Activated naive CD8-positive, alpha-beta T cell treated with anti-CD3 and anti-CD28 coated beads, Interleukin-2, amount 10 ng/mL, durations not matched to agents 7 days and 5 days (primary cell): ENCODE measurements around the gene WDR88. TPM values are rescaled to one million over a fixed set of nuclear protein-coding genes. Genes with fewer than 3 reads are reported as not detected.

ENCODE experiments used
- ATAC-seq: fragments of 150-1000 bp; cut with Tn5 transposase; one replicate; pipeline ENCODE4 v1.10.0; 2021; ENCODE audit warnings: low read depth, moderate library complexity
- POLR2A ChIA-PET: fragments of 350-600 bp; sonication (Branson Sonifier 250); formaldehyde crosslinking; loops from one replicate; lab custom pipeline; 2021; ENCODE audit warnings: antibody characterized with exemption; lab: Charles Lee
- DNase-seq: peaks from one replicate; pipeline ENCODE4 v3.0.0; 2021
- H3K27ac Mint-ChIP-seq: one replicate; pipeline ENCODE4 v1.8.0; 2022; ENCODE audit warnings: mild to moderate bottlenecking, mixed read lengths
- H3K27me3 Mint-ChIP-seq: one replicate; pipeline ENCODE4 v1.8.0; 2022; ENCODE audit warnings: mild to moderate bottlenecking, moderate library complexity, mixed read lengths
- H3K36me3 Mint-ChIP-seq: one replicate; pipeline ENCODE4 v1.8.0; 2021; ENCODE audit warnings: mild to moderate bottlenecking, mixed read lengths
- H3K4me1 Mint-ChIP-seq: one replicate; pipeline ENCODE4 v1.8.0; 2021; ENCODE audit warnings: mixed read lengths
- H3K4me3 Mint-ChIP-seq: one replicate; pipeline ENCODE4 v1.8.0; 2022; ENCODE audit warnings: mild to moderate bottlenecking, moderate library complexity, mixed read lengths
- H3K9me3 Mint-ChIP-seq: one replicate; pipeline ENCODE4 v1.8.0; 2021; ENCODE audit warnings: mixed read lengths
- total RNA-seq, 2 experiments: library from RNA; stranded (reverse); gene quantifications; one replicate each; pipeline ENCODE4 v1.2.3, GENCODE V29; 2021

The WDR88 gene
- total RNA-seq, 2 experiments from 2014 or later, result not detected

DNA sequence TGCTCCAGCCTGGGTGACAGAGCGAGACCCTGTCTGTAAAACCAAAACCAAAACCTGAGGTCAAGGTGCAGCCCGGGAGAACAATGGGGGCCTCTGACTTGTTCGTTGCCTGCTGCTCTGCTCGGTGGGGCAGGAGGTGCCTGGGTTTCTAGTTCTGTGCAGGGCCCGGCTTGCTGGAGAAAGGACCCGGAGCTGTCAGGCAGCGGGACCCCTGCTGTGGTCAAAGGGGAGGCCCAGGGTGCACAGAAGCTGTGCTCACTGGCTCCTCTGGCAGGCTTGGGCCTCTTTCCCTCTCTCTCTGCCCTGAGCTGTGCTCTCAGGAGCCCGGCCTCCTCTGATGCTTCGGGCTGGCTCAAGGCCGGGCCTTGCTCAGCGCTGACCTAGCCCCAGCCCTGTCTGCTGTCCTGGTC, 65.7 kb downstream of the WDR88 start:
- no peak overlapping the region for H3K27ac Mint-ChIP-seq
- POLR2A ChIA-PET, result no interaction called here

DNA sequence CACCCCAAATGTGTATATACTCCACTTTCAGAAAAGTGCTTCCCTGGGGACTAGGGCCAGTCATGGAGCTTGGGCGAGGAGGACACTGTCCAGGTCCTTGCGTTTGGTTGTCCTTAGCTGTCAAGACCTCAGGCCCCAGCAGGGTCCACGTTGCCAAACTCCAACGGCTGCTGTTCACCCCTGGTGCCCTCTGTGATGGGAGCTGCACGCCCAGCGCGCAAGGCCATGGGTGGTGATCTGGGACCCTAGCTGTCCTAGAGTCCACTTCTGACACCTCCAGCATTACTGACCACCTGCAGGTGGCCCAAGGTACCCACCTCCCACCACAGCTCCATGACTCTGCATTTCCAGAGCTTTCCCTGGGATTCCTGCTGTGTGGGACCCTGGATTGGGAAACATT, 66.3 kb downstream of the WDR88 start:
- Mint-ChIP-seq H3K36me3 (no peaks in the 10 kb centered on the region), H3K27ac (no peak overlapping the region), H3K4me1 (no peaks in the 10 kb centered on the region), H3K4me3 (no peak overlapping the region), H3K27me3 (peaks cover 26% of the 10 kb centered on the region), H3K9me3 (no peaks in the 10 kb centered on the region)
- POLR2A ChIA-PET, result interaction anchor here (0.7 kb wide), 1 partner anchor 14 kb away, joined by 3 read pairs; no protein-coding TSS in a partner anchor
- DNase-seq (no peak), ATAC-seq (no peak)

More for the DNA sequence above, 65.7 kb downstream of the WDR88 start:
- no peaks in the 10 kb centered on the region for H3K9me3 Mint-ChIP-seq
- DNase-seq (no peak), ATAC-seq (no peak)
- H3K4me1 Mint-ChIP-seq, result no peaks in the 10 kb centered on the region
- peaks cover 32% of the 10 kb centered on the region for H3K27me3 Mint-ChIP-seq
- H3K36me3 Mint-ChIP-seq, result no peaks in the 10 kb centered on the region
- no peak overlapping the region for H3K4me3 Mint-ChIP-seq

DNA sequence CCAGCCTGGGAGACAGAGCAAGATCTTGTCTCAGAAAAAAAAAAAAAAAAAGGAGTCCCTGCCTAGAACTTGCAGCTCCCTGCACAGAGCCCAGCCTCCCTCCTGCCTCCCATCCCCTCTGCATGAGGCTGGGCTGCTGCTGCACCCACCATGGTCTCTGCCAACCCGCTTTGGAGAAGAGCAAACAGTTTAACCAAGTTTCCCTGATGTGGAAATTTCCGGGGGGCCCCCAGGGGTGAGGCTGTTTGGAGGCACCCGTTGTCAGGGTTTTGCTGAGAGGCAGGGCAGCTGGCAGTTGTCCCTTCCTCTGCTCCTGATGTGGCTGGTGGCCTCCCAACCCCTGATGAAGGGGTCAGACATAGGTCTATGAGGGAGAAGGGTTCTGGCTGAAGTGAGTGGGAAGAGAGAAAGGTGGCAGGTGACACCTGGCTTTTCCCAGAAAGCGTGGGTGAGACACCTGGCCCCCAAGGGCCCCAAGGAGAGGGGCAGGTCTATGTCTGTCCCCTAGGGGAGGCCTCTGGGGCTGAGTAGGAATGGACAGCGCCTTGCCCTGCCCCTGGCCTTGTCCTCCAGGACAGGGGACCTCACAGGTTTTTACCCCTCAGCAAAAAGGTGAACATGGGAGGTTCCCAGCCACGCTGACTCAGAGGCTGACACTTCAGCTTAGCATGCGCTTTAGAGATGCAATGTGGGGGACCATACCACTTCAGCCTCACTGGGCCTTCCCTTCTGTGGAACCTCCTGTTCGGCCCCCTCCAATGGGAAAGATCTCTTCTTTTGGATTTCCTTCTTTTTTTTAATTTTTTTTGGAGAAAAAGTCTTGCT, 67.7 kb downstream of the WDR88 start:
- H3K9me3 Mint-ChIP-seq, result no peaks in the 10 kb centered on the region
- no peaks in the 10 kb centered on the region for H3K4me1 Mint-ChIP-seq
- H3K27me3 Mint-ChIP-seq, result peaks cover 19% of the 10 kb centered on the region
- H3K27ac Mint-ChIP-seq, result no peak overlapping the region
- POLR2A ChIA-PET, result no interaction called here
- DNase-seq (no peak), ATAC-seq (no peak)
- no peaks in the 10 kb centered on the region for H3K36me3 Mint-ChIP-seq
- H3K4me3 Mint-ChIP-seq, result no peak overlapping the region

DNA sequence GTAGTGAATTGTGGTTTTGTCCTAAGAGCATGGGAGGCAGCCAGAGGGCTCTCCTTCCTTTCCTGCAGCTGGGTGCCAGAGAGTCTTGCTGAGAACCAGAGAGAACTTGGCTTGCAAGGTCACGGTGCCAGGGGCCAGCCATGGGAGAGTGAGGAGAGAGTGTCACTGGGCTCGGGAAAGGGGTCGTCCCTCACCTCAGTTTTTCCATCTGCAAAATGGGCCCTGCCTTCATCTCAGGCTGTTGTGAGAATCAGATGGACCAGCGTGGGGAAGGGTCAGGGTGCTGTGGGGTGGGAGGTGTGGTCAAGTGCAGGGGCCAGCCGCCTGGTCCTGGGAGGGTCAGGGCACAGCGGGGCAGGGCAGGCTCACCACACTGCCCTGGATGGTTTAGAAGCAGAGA, 69.6 kb downstream of the WDR88 start:
- Mint-ChIP-seq H3K27ac (no peak overlapping the region), H3K4me1 (no peaks in the 10 kb centered on the region), H3K9me3 (no peaks in the 10 kb centered on the region), H3K27me3 (peaks cover 6% of the 10 kb centered on the region), H3K36me3 (no peaks in the 10 kb centered on the region), H3K4me3 (no peak overlapping the region)
- POLR2A ChIA-PET, result no interaction called here
- ATAC-seq, result no peak
- DNase-seq, result no peak

DNA sequence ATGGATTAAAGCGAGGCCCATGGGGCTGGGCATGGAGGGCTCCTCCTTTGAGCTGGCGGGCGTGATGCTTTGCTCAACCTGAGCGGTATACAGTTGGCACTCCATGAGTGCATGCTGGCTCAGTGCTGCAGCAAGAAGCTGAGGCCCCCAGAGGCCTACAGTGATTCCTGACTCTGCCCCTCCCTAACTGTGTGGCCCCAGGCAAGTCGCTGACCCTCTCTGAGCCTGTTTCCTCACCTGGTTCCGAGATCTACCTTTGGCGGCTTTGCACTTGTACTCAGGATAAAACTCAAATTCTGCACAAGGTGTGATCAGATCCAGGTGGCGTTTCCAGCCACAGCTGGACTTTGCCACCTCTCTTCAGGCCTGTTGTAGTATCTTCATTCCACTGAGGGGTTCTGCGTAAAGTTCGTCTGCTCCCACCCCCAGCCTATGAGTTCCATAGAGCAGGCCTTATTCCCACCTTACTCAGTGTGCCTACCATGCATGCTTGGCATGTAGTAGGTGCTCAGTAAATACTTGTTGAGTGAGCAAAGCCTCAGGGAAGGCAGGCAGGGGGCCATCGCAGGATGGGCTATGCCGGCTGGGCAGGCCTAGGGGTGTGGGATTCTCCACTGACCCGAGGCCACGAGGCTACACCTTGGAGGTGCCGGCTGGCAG, 70.1 kb downstream of the WDR88 start:
- Mint-ChIP-seq H3K27me3 (peaks cover 1% of the 10 kb centered on the region), H3K9me3 (no peaks in the 10 kb centered on the region)

DNA sequence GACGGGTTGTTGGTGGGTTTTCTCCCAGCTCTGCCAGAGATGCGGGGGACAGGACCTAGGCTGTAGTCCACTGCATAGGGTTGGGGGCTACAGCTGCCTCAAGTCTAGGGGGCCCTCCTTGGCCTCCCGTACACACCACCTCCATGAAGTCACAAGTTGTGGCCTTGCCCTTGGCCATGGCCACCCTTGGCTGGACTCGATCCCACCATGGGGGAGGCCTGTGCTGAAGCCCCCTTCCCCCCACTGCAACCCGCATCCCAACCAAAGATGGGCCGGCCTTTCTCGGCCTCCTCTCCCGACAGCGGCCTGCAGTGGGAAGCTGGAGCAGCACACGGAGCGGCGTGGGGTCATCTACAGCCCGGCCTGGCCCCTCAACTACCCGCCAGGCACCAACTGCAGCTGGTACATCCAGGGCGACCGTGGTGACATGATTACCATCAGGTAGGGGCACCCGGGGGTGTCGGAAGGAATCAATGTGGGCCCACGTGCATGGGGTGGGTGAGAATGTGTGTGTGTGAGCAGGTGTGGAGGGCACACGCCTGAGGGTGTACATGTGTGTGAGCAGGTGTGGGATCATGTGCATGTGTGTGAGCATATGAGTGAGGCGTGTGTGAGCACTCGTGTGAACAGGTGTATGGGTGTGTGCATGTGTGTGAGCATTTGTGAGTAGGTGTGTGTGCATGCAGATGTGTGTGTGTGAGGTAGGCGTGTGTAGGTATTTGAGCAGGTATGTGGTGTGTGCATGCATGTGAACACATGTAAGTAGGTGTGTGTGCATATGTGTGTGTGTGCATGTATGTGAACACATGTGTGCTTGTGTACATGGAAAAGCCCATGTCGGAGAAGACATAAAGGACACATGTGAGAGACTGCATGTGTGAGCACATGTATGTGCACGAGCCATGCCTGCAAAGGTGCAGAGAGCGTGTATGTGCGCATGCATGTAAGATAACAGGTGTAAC, 70.9 kb downstream of the WDR88 start:
- POLR2A ChIA-PET, result no interaction called here
- DNase-seq (no peak), ATAC-seq (no peak)
- H3K4me1 Mint-ChIP-seq, result no peaks in the 10 kb centered on the region
- no peak overlapping the region for H3K27ac Mint-ChIP-seq
- H3K36me3 Mint-ChIP-seq, result no peaks in the 10 kb centered on the region
- no peaks in the 10 kb centered on the region for H3K27me3 Mint-ChIP-seq
- H3K4me3 Mint-ChIP-seq, result no peak overlapping the region
- no peaks in the 10 kb centered on the region for H3K9me3 Mint-ChIP-seq

More for the DNA sequence above, 70.1 kb downstream of the WDR88 start:
- DNase-seq (no peak), ATAC-seq (no peak)
- H3K27ac Mint-ChIP-seq, result no peak overlapping the region
- POLR2A ChIA-PET, result no interaction called here
- H3K4me3 Mint-ChIP-seq, result no peak overlapping the region
- H3K4me1 Mint-ChIP-seq, result no peaks in the 10 kb centered on the region
- no peaks in the 10 kb centered on the region for H3K36me3 Mint-ChIP-seq

DNA sequence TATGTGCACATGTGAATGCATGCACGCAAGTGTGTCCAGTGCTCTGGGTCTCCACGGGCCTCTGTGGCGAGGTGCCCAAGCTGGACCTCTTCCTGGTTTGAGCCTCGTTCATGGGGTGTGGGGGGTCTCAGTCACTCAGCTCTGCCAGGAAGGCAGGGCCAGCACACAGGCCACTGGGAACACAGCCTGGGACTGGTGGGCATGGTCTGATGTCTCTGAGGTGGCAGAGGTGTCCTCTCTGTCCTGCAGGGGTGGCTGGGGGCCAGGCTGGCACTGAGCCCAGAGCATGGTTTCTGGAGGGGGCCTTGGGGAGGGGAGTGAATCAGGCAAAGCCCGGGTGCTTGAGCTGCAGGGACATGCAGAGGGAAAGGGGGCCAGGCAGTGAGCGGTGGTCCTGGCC, 71.6 kb downstream of the WDR88 start:
- ATAC-seq, result no peak
- no peaks in the 10 kb centered on the region for H3K4me1 Mint-ChIP-seq
- POLR2A ChIA-PET, result no interaction called here
- no peak for DNase-seq
- H3K27ac Mint-ChIP-seq, result no peak overlapping the region
- H3K27me3 Mint-ChIP-seq, result no peaks in the 10 kb centered on the region
- no peak overlapping the region for H3K4me3 Mint-ChIP-seq
- no peaks in the 10 kb centered on the region for H3K9me3 Mint-ChIP-seq
- H3K36me3 Mint-ChIP-seq, result no peaks in the 10 kb centered on the region

DNA sequence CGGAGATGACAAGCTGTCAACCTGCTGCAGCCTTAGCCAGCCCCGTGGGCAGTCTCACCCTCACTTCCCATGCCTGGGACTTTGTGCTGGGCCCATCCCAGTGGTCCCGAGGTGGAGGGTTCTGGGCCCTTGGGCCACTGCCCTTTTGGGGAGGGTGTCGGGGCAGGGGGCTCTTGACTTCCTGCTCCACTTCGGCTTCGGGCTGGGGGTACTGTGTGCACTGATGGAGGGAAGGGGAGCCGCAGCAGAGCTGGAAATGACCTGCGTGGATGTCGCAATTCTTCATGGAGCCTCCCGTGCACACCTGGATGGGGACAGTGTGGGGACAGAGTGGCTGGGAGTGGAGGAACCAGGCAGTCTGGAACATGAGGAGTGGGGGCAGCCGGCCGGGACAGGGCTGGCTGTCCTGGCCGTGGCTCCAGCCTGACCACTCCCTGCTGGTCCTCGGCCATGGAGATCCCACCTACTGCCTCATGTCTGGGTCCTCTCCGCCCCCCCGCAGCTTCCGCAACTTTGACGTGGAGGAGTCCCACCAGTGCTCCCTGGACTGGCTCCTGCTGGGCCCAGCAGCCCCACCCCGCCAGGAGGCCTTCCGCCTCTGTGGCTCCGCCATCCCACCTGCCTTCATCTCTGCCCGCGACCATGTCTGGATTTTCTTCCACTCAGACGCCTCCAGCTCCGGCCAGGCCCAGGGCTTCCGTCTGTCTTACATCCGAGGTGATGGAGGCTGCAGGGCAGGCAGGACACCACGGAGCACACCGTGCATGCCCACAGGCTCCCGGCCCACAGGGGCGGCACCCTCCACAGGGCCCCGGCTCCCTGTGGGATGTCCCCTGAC, 72.4 kb downstream of the WDR88 start:
- no peak for ATAC-seq
- Mint-ChIP-seq H3K27me3 (no peaks in the 10 kb centered on the region), H3K4me3 (no peak overlapping the region), H3K4me1 (no peaks in the 10 kb centered on the region), H3K9me3 (no peaks in the 10 kb centered on the region), H3K27ac (no peak overlapping the region), H3K36me3 (no peaks in the 10 kb centered on the region)
- DNase-seq, result no peak
- POLR2A ChIA-PET, result no interaction called here

DNA sequence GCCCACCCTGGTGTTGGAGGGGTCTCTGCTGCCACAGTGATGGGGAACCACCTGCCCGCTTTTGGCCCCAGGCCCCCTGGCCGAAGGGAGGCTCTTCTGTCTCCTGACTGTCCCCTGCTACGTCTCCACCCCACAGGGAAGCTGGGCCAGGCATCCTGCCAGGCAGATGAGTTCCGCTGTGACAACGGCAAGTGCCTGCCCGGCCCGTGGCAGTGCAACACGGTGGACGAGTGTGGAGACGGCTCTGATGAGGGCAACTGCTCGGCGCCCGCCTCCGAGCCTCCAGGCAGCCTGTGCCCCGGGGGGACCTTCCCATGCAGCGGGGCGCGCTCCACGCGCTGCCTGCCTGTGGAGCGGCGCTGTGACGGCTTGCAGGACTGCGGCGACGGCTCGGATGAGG, 73.2 kb downstream of the WDR88 start:
- POLR2A ChIA-PET, result no interaction called here
- DNase-seq (no peak), ATAC-seq (no peak)
- Mint-ChIP-seq H3K9me3 (no peaks in the 10 kb centered on the region), H3K27ac (no peak overlapping the region), H3K4me1 (no peaks in the 10 kb centered on the region), H3K27me3 (no peaks in the 10 kb centered on the region), H3K4me3 (no peak overlapping the region), H3K36me3 (no peaks in the 10 kb centered on the region)

DNA sequence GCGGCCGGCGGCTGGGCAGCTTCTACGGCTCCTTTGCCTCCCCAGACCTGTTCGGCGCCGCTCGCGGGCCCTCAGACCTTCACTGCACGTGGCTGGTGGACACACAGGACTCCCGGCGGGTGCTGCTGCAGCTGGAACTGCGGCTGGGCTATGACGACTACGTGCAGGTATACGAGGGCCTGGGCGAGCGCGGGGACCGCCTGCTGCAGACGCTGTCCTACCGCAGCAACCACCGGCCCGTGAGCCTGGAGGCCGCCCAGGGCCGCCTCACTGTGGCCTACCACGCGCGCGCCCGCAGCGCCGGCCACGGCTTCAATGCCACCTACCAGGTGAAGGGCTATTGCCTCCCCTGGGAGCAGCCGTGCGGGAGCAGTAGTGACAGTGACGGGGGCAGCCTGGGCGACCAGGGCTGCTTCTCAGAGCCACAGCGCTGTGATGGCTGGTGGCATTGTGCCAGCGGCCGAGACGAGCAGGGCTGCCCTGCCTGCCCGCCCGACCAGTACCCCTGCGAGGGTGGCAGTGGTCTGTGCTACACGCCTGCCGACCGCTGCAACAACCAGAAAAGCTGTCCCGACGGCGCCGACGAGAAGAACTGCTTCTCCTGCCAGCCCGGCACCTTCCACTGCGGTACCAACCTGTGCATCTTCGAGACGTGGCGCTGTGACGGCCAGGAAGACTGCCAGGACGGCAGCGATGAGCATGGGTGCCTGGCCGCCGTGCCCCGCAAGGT, 73.8 kb downstream of the WDR88 start:
- no peak for ATAC-seq
- H3K4me3 Mint-ChIP-seq, result no peak overlapping the region
- H3K4me1 Mint-ChIP-seq, result no peaks in the 10 kb centered on the region
- POLR2A ChIA-PET, result no interaction called here
- no peaks in the 10 kb centered on the region for H3K27me3 Mint-ChIP-seq
- no peaks in the 10 kb centered on the region for H3K36me3 Mint-ChIP-seq
- DNase-seq, result no peak
- H3K9me3 Mint-ChIP-seq, result no peaks in the 10 kb centered on the region
- H3K27ac Mint-ChIP-seq, result no peak overlapping the region

DNA sequence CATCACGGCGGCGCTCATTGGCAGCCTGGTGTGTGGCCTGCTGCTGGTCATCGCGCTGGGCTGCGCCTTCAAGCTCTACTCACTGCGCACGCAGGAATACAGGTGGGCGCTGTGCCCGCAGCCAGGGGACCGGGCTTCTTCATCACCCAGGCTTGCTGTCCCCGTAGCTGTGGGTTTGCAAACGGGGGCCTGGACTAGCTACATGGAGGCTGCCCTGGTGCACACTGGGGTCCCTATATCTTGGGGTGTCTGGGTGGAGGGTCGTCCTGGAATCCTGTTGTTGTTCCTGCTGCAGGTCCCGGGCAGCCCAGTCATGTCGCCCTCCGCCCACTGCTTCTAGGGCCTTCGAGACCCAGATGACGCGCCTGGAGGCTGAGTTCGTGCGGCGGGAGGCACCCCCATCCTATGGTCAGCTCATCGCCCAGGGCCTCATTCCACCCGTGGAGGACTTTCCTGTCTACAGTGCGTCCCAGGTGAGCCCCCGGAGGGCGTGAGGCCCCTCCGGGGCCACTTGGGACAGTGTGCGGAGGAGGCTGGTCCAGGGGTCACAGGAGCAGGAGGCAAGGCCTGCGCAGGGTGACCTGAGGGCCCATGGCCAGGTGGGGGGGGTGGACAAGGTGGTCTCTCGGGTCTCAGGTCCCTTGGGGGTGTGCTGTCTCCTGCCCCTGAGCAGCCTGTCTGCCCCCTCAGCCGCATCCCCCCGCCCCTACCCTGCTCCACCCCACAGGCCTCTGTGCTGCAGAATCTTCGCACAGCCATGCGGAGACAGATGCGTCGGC, 74.5 kb downstream of the WDR88 start:
- Mint-ChIP-seq H3K27ac (no peak overlapping the region), H3K4me3 (no peak overlapping the region), H3K27me3 (no peaks in the 10 kb centered on the region), H3K4me1 (no peaks in the 10 kb centered on the region), H3K9me3 (no peaks in the 10 kb centered on the region), H3K36me3 (no peaks in the 10 kb centered on the region)
- DNase-seq (no peak), ATAC-seq (no peak)
- POLR2A ChIA-PET, result no interaction called here
